Brain microvascular endothelial cell (primary cell): ENCODE data around the gene ADAMTSL1.

ENCODE experiments used
- DNase-seq: peaks from one replicate; pipeline ENCODE4 v3.0.0-alpha.2; 2020
- H3K27ac ChIP-seq: fragments of 250-450 bp; sonication (Bioruptor Pico); 2 replicates; pipeline ENCODE4 v1.5.1; 2020; ENCODE audit warnings: mild to moderate bottlenecking, moderate library complexity
- H3K27me3 ChIP-seq: fragments of 250-450 bp; sonication (Bioruptor Pico); replicated peaks from 2 replicates; pipeline ENCODE4 v1.5.1; 2020; ENCODE audit warnings: mild to moderate bottlenecking
- H3K36me3 ChIP-seq: fragments of 250-450 bp; sonication (Bioruptor Pico); replicated peaks from 2 replicates; pipeline ENCODE4 v1.5.1; 2020; ENCODE audit warnings: mild to moderate bottlenecking
- H3K4me3 ChIP-seq: 2 replicates; pipeline ENCODE4 v1.5.1; 2011; ENCODE audit warnings: low read depth, mild to moderate bottlenecking, control low read depth, low read length, moderate library complexity
- in situ Hi-C: cut with HindIII; loops from 2 replicates; pipeline ENCODE4 v1.10.0; 2017; ENCODE audit warnings: low sequenced_read_pairs, low pct_ligation_motif_present
- TF ChIP-seq, protein P1 (sequence below): IDR thresholded peaks from 2 replicates; pipeline ENCODE4 v1.5.1; 2011; ENCODE audit warnings: low read depth, mild to moderate bottlenecking, moderate library complexity, low read length, control low read depth, inconsistent platforms; ENCODE audit errors: missing control alignments

Gene ADAMTSL1

DNA sequence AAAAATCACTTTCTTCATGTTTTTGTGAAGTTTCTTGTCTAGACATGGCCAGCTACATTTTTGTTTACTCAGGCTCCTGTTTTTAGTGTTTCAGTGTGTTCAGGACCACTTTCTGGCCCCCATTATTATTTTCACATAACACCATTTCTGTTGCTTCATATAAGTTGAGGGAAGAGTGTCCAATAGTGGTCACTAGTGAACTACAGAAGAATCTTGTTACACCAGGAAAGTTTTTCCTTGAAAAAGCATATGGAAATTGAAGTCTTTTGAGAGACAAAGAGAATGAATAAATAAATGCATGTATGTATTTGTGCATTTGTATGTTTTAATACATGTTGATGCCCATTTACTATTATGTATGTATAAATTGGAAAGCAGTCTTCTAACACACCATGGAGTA lies 3.8 kb downstream of the ADAMTSL1 start:
- Histone ChIP-seq H3K4me3 (no peak overlapping the region), H3K27ac (peak overlapping the region; percentile 62), H3K36me3 (no peaks in the 10 kb centered on the region), H3K27me3 (no peaks in the 10 kb centered on the region)
- in situ Hi-C loops = no loop called here
- TF ChIP-seq, protein P1, sequence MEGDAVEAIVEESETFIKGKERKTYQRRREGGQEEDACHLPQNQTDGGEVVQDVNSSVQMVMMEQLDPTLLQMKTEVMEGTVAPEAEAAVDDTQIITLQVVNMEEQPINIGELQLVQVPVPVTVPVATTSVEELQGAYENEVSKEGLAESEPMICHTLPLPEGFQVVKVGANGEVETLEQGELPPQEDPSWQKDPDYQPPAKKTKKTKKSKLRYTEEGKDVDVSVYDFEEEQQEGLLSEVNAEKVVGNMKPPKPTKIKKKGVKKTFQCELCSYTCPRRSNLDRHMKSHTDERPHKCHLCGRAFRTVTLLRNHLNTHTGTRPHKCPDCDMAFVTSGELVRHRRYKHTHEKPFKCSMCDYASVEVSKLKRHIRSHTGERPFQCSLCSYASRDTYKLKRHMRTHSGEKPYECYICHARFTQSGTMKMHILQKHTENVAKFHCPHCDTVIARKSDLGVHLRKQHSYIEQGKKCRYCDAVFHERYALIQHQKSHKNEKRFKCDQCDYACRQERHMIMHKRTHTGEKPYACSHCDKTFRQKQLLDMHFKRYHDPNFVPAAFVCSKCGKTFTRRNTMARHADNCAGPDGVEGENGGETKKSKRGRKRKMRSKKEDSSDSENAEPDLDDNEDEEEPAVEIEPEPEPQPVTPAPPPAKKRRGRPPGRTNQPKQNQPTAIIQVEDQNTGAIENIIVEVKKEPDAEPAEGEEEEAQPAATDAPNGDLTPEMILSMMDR = peak; percentile 18
- no peak for DNase-seq

DNA sequence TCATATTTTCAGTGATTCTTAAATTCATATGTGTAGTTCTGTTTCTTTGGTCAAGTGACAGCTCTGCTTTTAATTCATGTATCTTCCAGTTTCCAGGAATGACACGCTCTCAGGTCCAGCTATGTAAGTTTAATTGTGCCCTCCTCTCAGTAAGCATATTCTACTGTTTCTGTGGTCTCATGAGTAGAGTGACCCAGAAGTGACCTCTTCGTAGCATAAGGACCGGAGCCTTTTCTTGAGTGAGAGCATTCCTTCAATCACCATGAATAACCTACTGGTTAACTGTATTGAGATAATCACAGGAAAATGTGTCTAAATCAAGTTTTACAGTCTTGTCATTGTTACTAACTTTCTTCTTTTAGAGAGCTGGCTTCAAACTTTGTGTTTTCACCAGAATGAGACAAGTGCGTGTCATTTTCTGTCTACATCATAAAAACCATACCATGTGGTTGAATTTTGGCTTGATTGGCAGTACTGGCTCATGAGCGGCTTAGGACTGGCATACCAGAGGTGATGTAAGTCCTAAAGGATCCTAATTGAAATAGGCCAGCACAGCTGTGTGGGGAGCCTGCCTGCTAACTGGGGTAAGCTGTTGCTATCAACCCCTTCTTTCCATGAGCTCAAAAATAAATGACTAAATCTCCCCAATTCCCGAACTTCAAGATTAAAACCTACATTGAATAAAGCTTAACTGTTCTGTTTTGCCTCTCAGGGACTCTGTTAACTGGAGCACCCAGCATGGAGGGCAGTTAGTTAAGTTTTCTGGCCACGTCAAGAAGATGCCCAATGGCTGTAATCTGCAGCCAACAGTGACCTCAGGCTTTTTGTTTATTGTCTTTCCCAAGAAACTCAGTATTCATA lies 4.8 kb downstream of the ADAMTSL1 start:
- Histone ChIP-seq H3K4me3 (no peak overlapping the region), H3K27ac (peak overlapping the region; percentile 62), H3K27me3 (no peaks in the 10 kb centered on the region), H3K36me3 (no peaks in the 10 kb centered on the region)
- in situ Hi-C loops = no loop called here
- TF ChIP-seq, protein P1 = no peak
- DNase-seq = peak; percentile 66

DNA sequence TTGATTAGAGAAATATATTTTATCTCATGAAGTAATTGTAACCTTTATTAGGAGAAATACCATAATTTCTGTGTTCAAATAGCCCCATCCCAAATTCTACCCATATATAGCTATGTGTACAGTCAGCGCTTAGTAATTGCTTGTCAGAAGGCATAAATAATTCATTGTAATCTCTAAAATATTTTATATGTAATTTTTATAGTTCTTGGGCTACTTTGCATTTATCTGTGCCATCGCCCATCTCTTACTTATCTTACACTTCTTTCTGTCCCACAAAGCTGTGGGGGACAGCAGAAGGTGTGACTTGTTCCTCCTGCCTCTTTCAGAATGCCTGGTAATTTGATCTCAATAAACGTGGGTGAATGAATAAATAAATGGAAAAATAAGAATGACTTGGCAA lies 5.5 kb downstream of the ADAMTSL1 start:
- TF ChIP-seq, protein P1 = no peak
- Histone ChIP-seq H3K27ac (peak overlapping the region; percentile 62), H3K36me3 (no peaks in the 10 kb centered on the region)

DNA sequence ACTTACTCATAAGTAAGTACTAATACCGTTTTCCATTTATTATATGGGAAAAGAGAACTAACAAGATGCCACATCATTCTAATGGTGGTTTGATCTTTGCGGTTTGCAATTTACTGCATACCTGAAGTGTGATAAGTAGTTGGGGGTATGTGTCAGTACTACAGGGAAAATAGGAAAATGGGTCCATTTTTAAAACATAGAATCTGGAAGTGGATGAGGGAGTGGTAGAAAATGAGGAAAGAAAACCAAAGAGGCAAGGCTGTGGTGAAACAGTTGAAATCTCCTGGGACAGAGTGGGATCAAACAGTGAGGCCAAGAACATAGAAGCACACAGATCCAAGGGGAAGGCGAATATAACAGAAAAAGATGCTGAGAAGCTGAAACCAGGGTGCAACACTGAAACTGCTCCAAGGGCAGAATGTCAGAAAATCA lies 6.7 kb downstream of the ADAMTSL1 start:
- no peak for DNase-seq
- in situ Hi-C loops = no loop called here
- Histone ChIP-seq H3K4me3 (no peak overlapping the region), H3K36me3 (no peaks in the 10 kb centered on the region), H3K27ac (peak overlapping the region; percentile 29), H3K27me3 (no peaks in the 10 kb centered on the region)
- TF ChIP-seq, protein P1 = no peak

More for the DNA sequence above, 5.5 kb downstream of the ADAMTSL1 start:
- DNase-seq = no peak
- in situ Hi-C loops = no loop called here
- H3K4me3 ChIP-seq = no peak overlapping the region
- no peaks in the 10 kb centered on the region for H3K27me3 ChIP-seq

DNA sequence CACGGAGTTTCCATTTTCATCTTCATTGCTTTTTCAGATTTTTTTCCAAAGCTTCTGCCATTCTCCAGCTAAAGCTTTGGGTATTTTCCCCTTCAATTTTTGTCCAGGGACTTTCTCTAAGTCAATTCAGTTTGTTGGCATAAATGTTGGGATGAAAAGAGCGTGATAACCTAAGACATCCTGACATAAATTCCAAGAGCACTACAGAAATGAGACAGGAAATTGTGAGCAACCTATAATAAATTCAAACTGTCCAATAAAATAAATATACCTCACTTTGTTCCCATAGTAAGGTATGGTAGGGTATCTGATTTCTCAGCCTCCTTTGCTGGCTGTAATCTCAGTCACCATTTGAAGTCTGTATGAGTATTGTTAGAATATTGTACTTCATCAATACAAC lies 8.4 kb downstream of the ADAMTSL1 start:
- H3K4me3 ChIP-seq = no peak overlapping the region
- TF ChIP-seq, protein P1 = no peak
- DNase-seq = no peak
- H3K27me3 ChIP-seq = no peaks in the 10 kb centered on the region
- in situ Hi-C loops = no loop called here
- H3K27ac ChIP-seq = no peak overlapping the region
- no peaks in the 10 kb centered on the region for H3K36me3 ChIP-seq
